HG03039 (cell line): ENCODE results near the gene RMDN2.

Source experiments
- ATAC-seq: cut with Tn5 transposase; IDR thresholded peaks from one replicate; pipeline ENCODE4 v1.9.1; 2021; ENCODE audit warnings: mild to moderate bottlenecking, moderate library complexity; ENCODE audit not compliant: unreplicated experiment

RMDN2 gene

DNA sequence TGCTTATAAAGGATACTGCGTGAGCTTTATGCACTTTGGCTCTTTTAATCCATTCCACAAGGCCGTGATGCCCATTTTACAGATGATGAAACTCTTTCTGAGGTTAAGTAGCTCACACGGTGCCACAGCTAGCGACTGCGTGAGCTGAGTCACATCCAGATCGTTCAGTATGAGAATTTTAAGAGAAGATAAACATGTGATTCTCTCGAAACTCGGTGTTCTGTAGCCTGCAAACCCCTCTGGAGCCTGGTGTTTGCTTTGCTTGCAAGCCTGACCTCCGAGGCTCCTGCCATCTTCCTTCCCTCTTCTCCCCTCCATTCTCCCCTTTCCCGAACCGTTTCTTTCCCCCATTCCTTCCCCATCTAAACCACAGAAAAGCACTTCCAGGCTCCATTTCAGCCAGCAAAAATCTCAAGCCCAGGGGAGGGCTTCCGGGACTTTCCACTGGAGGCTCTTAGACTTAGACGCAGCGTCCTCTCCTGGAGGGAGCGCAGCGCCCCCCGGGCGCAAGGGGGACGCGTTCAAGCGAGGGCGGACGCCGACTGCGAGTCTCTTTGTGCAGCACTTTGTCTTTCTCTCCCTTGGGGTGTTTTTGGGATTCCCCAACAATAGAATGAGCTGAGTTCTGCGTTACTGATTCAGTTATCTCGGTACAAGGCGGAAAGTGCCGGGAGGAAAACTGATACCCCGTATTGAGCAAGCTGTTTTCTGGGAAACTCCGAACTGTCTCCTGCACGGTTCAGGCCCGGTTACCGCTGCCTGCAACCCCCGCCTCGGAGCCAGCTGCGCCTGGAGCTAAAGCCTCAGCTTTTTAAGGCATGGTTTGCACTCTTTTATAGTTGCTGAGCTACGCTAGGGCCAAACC lies 112.9 kb downstream of the RMDN2 start:
- peak; percentile 57 for ATAC-seq

GRCh38 chr2:38038682-38039081 lies 113.6 kb downstream of the RMDN2 start:
- ATAC-seq, result peak; percentile 19

GRCh38 chr2:38039121-38039910 lies 114.2 kb downstream of the RMDN2 start:
- ATAC-seq, result no peak

DNA sequence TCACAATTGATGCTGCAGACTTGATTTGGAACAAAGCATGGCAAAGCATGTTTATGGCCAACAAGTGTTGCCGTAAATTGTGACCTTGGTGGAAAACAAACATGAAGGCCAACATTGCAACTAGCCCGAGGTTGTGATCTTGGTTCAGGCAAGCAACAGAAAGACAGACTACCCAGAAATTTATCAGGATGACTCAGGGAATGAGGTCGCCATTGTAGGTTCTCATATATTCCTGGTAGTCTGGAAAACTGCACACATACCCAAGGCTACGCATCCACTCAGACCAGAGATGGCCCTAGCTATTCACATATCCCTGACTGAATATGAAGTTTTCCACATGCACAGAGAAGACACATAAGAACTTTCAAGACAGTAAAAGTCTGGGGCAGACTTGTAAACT lies 120.7 kb downstream of the RMDN2 start:
- no peak for ATAC-seq

DNA sequence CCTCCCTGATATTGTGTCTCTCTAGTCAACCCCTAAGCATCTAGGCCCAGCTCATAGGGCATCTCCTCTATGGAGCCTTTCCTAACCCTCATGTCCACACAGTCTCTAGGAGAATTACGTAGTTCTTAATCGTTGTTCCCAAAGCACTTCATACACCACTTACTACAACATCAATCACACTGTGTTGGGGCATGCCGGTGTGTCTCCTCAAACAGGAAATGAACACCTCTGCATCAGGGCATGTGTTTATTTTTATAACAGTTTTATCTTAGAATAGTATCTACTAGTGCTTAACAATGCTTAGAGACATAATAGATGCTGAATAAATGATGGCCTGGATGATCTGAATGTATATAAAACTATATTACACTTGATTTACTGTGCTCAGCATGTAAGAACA lies 131.1 kb downstream of the RMDN2 start:
- ATAC-seq, result no peak

DNA sequence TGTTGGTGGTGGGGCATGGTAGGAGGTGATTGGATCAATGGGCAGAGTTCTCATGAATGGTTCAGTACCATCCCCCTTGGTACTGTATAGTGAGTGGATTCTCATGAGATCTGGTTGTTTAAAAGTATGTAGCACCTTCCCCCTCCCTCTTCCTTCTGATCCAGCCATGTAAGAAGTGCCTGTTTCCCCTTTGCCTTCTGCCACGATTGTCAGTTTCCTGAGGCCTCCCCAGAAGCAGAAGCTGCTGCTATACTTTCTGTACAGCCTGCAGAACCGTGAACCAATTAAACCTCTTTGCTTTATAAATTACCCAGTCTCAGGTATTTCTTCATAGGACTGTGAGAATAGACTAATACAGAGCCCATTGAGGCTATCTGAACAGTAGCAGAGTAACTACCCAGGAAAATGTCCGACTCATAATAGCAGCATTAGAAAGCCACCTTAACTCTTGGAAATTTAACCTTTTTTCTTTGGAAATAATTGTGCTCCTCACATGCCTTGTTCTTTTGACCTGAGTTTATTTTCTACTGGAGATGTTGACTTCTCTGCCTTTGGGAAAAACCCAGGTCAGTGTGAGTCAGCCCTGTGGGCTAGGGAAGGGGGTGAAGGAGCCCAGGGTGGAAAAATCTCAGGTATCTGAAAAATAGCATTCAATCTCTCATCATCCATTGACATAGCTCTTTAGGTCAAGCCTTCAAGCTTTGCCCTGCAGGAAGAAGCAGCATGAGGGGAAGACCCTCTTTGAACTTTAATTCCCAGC lies 132.7 kb downstream of the RMDN2 start:
- ATAC-seq, result no peak

DNA sequence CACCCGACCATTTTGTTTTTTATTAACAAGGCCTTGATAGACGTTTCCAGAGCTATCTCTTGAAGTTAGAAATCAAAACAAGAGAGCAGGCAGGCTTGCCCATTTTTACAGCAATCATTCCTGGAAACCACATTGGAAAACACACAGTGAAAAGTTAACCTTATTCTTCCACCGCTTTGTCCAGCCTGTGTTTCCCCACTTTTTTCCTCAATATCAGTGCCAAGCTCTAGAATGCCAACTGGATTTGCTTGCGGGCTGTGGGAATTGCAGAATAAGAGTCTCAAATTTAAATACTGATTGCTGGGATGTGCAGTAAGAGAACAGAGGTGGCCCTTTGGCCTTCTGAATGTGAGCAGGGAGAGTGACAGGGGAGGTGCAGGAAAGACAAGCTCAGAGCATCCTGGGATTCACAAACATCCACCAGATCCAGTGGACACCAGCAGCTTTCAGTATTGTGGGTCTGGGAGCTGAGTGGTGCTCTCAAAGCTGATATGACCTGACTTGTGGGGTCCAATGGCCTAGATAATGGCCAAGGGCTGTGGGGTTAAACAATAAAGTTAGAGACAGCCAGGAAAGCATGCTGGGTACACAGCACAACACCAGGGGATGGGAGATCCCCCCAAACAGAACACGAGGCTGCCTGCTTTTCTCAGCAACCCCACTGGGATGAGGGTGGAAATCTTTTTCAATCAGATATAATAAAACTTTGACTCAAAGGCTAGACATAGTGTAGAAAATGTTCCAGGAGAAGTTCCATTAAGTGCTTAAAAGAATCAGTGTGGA lies 135.3 kb downstream of the RMDN2 start:
- ATAC-seq, result no peak

DNA sequence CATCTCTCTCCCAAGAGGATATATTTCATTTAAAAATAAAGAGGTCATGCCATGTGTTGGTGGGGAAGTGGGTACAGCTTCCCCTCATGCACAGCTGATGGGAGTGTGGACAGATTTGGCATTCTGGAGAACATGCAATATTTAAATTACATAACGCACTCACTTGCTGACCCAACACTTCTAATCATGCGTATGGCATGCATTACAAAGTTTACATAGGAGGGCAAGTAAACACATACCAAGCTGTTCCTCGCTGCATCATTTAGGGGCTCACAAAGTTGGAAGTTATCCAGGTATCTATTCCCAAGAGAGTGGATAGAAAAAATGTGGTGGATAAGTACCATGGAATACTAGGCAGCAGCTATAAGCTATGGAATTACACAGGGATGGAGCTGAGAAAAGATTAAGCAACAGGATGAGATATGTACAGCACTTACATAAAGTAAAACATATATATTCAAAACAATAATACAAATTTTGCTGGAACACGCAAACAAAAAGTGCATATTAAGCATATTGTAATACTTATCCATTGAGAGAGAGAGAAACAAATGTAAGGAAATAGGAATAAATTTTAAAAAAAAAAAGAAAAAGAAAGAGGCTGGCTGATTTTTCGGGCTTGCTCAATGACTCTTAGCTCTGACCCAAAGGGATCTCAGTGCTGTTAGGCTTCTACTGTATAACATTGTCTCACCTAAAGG lies 139.9 kb downstream of the RMDN2 start:
- no peak for ATAC-seq

GRCh38 chr2:38065502-38066135 lies 140.5 kb downstream of the RMDN2 start:
- no peak for ATAC-seq

- no peak for ATAC-seq
These were observed 141.5 kb downstream of the RMDN2 start for GRCh38 chr2:38066421-38067115.
